Measurements from ENCODE around the gene RBM22. TPM values are rescaled to one million over a fixed set of nuclear protein-coding genes. Genes with fewer than 3 reads are reported as not detected.

The RBM22 gene
- total RNA-seq, 2 donors from 2014 or later, result 86.2 to 97.2 TPM

DNA sequence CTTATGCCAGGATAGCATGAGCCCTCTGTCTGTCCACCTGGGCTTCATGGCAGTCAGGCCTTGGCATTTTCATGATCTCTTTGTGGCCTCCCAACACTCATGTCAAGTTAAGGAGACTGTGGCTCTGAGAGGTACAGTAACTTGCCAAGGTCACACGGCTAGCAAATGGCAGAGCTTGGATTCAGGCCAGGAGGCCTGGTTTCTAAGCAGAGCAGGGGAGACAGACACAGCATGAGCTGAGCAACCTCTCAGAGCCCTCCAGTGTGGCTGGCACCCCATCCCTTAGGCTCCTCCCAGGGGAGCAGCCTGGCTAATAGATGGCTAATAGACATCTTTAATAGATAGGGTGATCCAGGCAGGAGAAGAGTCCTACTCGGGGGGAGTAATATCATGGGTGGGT lies 56.3 kb downstream of the RBM22 start:
- no peaks in the 10 kb centered on the region for H3K27me3 Mint-ChIP-seq (ENCODE audit: low read depth)
- H3K9me3 Mint-ChIP-seq, result no peaks in the 10 kb centered on the region
- H3K36me3 Mint-ChIP-seq (ENCODE audit: insufficient read depth in 2 of 2), result no peaks in the 10 kb centered on the region
- no peak overlapping the region for H3K4me3 Mint-ChIP-seq
- DNase-seq, result no peak
- H3K4me1 Mint-ChIP-seq (ENCODE audit: low read depth), result no peaks in the 10 kb centered on the region
- ATAC-seq (replicated peaks in 1 of 2), result no peak
- H3K27ac Mint-ChIP-seq, result no peak overlapping the region

DNA sequence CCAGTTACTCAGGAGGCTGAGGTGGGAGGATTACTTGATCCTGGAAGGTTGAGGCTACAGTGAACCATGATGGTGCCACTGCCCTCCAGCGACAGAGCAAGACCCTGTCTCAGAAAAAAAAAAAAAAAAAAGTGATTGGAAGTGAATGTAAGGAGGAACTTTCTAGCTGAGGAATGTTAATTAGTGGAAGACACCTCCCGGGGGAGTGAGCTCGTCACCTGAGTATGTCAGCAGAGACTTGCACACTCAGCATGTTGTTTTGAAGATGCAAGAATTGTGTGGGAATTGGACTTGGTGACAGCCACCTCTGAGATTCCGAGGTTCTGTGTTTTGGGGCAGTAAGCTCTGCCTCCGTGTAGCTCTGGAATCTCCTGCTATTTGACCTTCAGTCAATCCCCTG lies 56.8 kb downstream of the RBM22 start:
- DNase-seq (no peak), ATAC-seq (replicated peaks in 1 of 2) (no peak)
- no peaks in the 10 kb centered on the region for H3K4me1 Mint-ChIP-seq (ENCODE audit: low read depth)
- H3K4me3 Mint-ChIP-seq, result no peak overlapping the region
- no peaks in the 10 kb centered on the region for H3K9me3 Mint-ChIP-seq
- H3K36me3 Mint-ChIP-seq (ENCODE audit: insufficient read depth in 2 of 2), result no peaks in the 10 kb centered on the region
- no peak overlapping the region for H3K27ac Mint-ChIP-seq
- no peaks in the 10 kb centered on the region for H3K27me3 Mint-ChIP-seq (ENCODE audit: low read depth)

DNA sequence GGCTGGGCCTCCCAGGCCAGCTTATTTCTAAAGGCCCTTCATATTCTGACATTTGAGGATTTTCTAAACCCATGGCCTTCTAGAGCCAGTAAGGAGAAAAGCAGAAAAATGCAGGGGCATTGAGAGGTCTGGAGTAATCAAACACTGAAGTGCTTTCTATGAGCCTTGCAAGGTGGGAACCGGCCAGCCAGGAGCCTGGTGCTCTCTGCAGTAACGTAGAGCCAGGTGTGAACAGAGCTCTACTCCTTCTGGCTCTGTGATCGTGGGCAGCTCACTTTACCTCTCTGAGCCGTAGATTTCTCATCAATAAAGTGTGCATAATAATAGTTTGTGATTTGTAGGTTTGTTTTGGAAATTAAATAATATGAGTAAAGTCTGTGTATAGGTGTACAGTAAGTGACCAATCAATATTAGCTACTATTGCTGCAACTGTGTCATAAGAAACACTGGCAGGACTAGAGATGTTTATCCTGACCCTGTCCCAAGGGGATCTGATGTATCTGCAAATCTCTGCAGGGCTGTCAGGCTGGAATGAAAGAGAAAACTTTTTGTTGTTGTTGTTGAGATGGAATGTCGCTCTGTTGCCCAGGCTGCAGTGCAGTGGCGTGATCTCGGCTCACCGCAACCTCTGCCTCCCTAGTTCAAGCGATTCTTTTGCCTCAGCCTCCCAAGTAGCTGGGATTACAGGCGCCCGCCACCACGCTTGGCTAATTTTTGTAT lies 57.7 kb downstream of the RBM22 start:
- DNase-seq (no peak), ATAC-seq (replicated peaks in 1 of 2) (no peak)
- H3K27me3 Mint-ChIP-seq (ENCODE audit: low read depth), result no peaks in the 10 kb centered on the region
- H3K9me3 Mint-ChIP-seq, result no peaks in the 10 kb centered on the region
- no peaks in the 10 kb centered on the region for H3K4me1 Mint-ChIP-seq (ENCODE audit: low read depth)
- H3K36me3 Mint-ChIP-seq (ENCODE audit: insufficient read depth in 2 of 2), result no peaks in the 10 kb centered on the region
- no peak overlapping the region for H3K4me3 Mint-ChIP-seq
- no peak overlapping the region for H3K27ac Mint-ChIP-seq

DNA sequence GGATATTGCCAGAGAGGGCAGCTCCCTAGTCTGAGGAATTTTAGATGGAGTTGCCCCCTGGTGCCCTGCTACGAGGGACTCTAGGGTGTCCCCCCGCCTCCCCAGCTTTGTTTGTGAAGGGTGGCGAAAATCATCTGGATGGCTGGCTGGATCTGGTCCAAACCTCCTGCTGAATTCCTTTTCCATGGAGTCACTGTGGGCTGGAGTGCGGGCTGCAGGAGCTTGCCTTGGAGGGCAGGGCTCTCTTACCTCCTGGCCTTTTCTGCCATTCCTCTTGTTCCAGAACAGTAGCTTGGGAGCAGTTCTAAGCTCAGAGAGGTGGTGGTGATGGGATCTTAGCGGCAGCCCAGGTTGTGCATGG lies 58.3 kb downstream of the RBM22 start:
- no peak overlapping the region for H3K27ac Mint-ChIP-seq
- H3K36me3 Mint-ChIP-seq (ENCODE audit: insufficient read depth in 2 of 2), result no peaks in the 10 kb centered on the region
- no peaks in the 10 kb centered on the region for H3K9me3 Mint-ChIP-seq
- DNase-seq (no peak), ATAC-seq (replicated peaks in 1 of 2) (no peak)
- H3K27me3 Mint-ChIP-seq (ENCODE audit: low read depth), result no peaks in the 10 kb centered on the region
- H3K4me1 Mint-ChIP-seq (ENCODE audit: low read depth), result no peaks in the 10 kb centered on the region
- H3K4me3 Mint-ChIP-seq, result no peak overlapping the region

DNA sequence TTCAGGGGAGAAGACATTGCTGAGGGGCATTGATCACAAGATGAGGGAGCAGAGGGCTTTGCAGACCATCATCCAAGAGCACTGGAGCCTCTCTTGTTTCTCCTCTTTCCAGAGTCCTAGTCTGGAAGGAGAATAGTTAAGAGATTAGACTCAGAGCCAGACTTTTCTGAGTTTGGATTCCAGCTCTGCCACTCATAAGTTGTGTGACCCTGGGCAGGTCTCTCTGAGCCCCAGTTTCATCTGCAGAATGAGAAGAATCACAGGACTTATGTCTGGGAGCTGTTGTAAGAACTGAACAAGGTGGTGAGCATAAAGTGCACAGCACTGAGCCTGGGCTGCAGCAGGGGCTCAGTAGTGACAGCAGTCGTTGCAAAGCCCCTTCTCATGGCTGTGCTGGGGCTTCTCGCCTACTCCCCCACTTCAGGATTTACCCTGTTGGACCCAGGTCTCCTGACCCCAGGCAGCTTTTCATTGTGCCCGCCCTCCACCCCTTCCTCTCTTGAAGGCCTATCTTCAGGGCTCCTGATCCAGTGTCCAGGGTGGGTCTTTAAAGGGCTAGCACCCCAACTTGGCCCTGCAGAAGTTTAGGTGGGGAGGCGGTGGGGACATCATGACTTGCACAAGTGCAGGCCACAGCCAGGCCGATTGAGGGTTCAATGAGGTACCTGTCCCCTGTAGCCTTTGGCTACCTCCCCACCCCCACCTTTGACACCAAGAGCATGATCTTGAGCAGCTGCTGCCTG lies 58.9 kb downstream of the RBM22 start:
- peaks cover 3% of the 10 kb centered on the region for H3K27me3 Mint-ChIP-seq (ENCODE audit: low read depth)
- no peak for ATAC-seq (replicated peaks in 1 of 2)
- no peak overlapping the region for H3K27ac Mint-ChIP-seq
- no peaks in the 10 kb centered on the region for H3K36me3 Mint-ChIP-seq (ENCODE audit: insufficient read depth in 2 of 2)
- H3K9me3 Mint-ChIP-seq, result no peaks in the 10 kb centered on the region
- no peak for DNase-seq
- no peak overlapping the region for H3K4me3 Mint-ChIP-seq
- no peaks in the 10 kb centered on the region for H3K4me1 Mint-ChIP-seq (ENCODE audit: low read depth)

DNA sequence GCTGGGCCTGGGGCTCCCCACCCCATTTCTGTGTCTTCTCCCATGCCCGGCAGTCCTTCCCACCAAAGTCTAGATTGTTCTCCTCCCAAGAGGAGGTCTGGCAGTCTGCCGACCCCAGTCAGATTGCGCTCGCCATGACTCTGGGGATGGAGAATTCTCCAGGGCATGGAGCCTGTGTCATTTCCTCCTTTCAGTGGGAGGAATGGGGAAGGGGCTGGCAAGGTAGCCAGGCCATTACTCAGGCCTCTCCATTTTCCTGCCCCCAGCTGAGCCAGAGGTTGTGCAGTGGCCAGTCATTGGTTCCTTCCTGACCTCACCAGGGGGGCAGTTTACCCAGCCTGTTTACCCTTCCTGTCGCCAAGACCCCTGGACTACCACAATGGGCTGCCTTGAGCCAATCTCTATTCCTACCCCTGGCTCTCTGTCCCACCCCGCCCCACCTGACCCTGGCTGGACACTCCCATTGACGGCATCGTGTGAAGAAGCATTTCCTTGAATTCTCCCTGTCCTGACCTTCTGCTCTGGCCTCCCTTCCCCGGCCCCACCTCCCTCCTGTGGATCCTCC lies 59.8 kb downstream of the RBM22 start:
- no peak overlapping the region for H3K4me3 Mint-ChIP-seq
- no peaks in the 10 kb centered on the region for H3K4me1 Mint-ChIP-seq (ENCODE audit: low read depth)
- no peaks in the 10 kb centered on the region for H3K9me3 Mint-ChIP-seq
- no peak overlapping the region for H3K27ac Mint-ChIP-seq
- H3K27me3 Mint-ChIP-seq (ENCODE audit: low read depth), result peaks cover 12% of the 10 kb centered on the region
- ATAC-seq (replicated peaks in 1 of 2) (no peak), DNase-seq (no peak)
- H3K36me3 Mint-ChIP-seq (ENCODE audit: insufficient read depth in 2 of 2), result no peaks in the 10 kb centered on the region

Other genes starting within 250 kb of the RBM22 start
- 1 to 10 TPM; 3.4 to 3.5 TPM for gene NDST1, start 192.9 kb downstream of the RBM22 start, total RNA-seq
- gene SYNPO, start 60.4 kb downstream of the RBM22 start, total RNA-seq, result under 1 TPM; 0.30 to 0.36 TPM
- gene MYOZ3, start 39.8 kb downstream of the RBM22 start, total RNA-seq, result under 1 TPM in 1 of 2 donors, not detected in 1; 0.16 TPM
- gene DCTN4, start 58.0 kb upstream of the RBM22 start, total RNA-seq, result 10 to 100 TPM; 58.1 to 61.5 TPM
- gene SMIM3, start 77.7 kb upstream of the RBM22 start, total RNA-seq, result 10 to 100 TPM; 24.7 to 38.0 TPM
- 1 to 10 TPM; 4.1 to 7.6 TPM for gene IRGM, start 145.5 kb upstream of the RBM22 start, total RNA-seq
- gene ZNF300, start 203.9 kb upstream of the RBM22 start, total RNA-seq, result under 1 TPM; 0.44 to 0.79 TPM